GM13976 (cell line): ENCODE data around the gene IGFBP5.

ENCODE experiments used
- DNase-seq: peaks from one replicate; pipeline ENCODE4 v3.0.0; 2012; ENCODE audit warnings: low spot score
- CTCF ChIP-seq: IDR thresholded peaks from 2 replicates; pipeline ENCODE4 v1.5.1; 2012; ENCODE audit warnings: borderline replicate concordance, mild to moderate bottlenecking; ENCODE audit not compliant: insufficient read depth; ENCODE audit errors: extremely low read depth, missing control alignments, control extremely low read depth
- in situ Hi-C: fragments of 300-500 bp; cut with MboI; formaldehyde crosslinking; loops from one replicate; pipeline ENCODE4 v1.12.0; 2022; ENCODE audit warnings: low sequenced_read_pairs, mixed read lengths, inconsistent platforms; ENCODE audit not compliant: unreplicated experiment

The IGFBP5 gene

GRCh38 chr2:216687111-216687510 is 8.2 kb downstream of the IGFBP5 start:
- TF ChIP-seq CTCF, result no peak
- in situ Hi-C loops, result no loop called here
- no peak for DNase-seq

DNA sequence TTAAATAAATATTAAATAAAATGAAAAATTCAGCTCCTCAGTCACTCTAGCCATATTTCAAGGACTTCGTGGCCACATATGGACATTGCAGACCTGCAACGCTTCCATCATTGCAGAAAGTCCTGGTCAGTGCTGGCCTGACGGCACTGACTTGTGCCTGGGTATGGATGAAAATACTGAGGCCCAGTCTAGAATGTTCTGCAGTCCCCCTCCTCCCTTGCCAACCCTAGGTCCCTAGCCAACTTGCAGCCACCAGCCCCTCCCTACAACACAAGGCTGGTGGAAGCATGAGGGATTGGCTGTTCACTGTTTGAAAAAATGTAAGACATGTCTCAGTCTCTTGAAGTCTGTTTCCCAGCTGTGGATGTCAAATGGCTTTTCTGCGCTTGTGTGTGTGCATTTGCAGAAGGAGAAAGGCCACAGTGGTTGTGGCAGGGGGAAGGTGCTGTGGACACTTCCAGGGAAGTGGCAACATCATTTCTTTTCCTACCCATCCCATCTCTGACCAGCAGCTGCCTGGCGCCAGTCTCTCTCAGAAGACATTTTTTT is 9.9 kb downstream of the IGFBP5 start:
- in situ Hi-C loops, result no loop called here
- no peak for TF ChIP-seq CTCF
- no peak for DNase-seq

DNA sequence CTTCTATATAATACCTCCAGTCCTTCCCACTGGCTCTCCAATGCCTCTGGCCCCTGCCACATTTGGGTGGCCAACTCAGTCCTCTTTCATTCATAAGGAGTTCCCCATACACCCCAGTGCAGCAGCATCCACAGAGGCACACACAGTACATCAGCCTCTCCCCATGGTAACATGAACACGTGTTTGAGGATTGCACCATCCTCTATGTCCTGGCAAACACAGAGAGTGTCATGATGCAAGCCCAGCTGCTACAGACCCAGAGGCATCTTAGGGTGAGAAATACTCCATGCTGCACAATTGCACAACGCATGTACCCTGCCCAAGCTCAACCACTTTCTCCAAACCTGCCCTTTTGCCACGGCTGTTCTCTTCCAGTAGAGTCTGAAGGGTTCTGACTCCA is 11.5 kb downstream of the IGFBP5 start:
- in situ Hi-C loops, result no loop called here
- no peak for TF ChIP-seq CTCF
- DNase-seq, result no peak

GRCh38 chr2:216681683-216682082 is 13.7 kb downstream of the IGFBP5 start:
- in situ Hi-C loops, result no loop called here
- no peak for TF ChIP-seq CTCF
- DNase-seq, result no peak

- no peak for TF ChIP-seq CTCF
- DNase-seq, result no peak
- in situ Hi-C loops, result no loop called here
Measured at GRCh38 chr2:216680951-216681629, 14.3 kb downstream of the IGFBP5 start.

DNA sequence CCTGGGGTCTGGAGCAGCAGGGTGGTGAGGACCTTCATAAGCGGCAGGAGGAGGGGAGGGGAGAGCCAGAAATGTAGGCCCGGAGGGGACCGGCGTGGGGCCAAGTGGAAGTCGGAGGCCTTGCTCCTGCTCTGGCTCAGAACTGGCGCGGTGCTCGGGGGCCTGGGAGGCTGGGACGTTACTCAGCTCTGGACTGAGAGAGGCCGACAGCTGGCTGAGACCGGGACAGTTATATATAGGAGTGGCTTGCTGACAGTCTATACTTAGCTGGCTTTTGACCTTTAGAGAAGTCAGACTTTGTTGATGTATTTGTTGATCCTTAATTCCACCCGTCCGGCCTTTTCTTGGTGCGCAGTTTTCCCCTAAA is 15.7 kb downstream of the IGFBP5 start:
- no peak for DNase-seq
- in situ Hi-C loops, result no loop called here

More for the DNA sequence above, 15.7 kb downstream of the IGFBP5 start:
- no peak for TF ChIP-seq CTCF
